Stimulated activated CD4-positive, alpha-beta T cell treated with anti-CD3 and anti-CD28 coated beads, Interleukin-12 subunit alpha, Interleukin-12 subunit beta, amount 100 ng/mL, for 4 hours (primary cell): ENCODE results near the gene C16orf87.

Experiments used
- DNase-seq: peaks from one replicate; pipeline ENCODE4 v3.0.0-alpha.2; 2020

The C16orf87 gene

GRCh38 chr16:46748775-46749705 lies 81.9 kb downstream of the C16orf87 start:
- DNase-seq = no peak

- DNase-seq = no peak
These were observed 83.0 kb downstream of the C16orf87 start, which contains the start of gene MYLK3 for GRCh38 chr16:46747777-46748651. MYLK3 (minus strand) TSS chr16:46748344; CDS start chr16:46748193, 151 bp downstream.

- DNase-seq = no peak
These were observed 83.9 kb downstream of the C16orf87 start for GRCh38 chr16:46746821-46747776.
